Activated CD8-positive, alpha-beta T cell treated with anti-CD3 and anti-CD28 coated beads for 36 hours (primary cell): ENCODE results near the gene CALHM1. TPM values are rescaled to one million over a fixed set of nuclear protein-coding genes. Genes with fewer than 3 reads are reported as not detected.
"Not testable (repeated sequence)": the region's sequence is repeated elsewhere in the genome, so short reads cannot be mapped to it uniquely, and the experiment has no call there.

Experiments used
- ATAC-seq: fragments of 200-7000 bp; cut with Tn5 transposase; one replicate; pipeline ENCODE4 v1.10.0; 2021; ENCODE audit warnings: mild to moderate bottlenecking, moderate library complexity
- CTCF ChIA-PET: fragments of 350-600 bp; sonication (Branson Sonifier 250); formaldehyde crosslinking; loops from one replicate; lab custom pipeline; 2021; ENCODE audit warnings: antibody characterized with exemption; lab: Charles Lee
- POLR2A ChIA-PET: fragments of 350-600 bp; sonication (Branson Sonifier 250); formaldehyde crosslinking; loops from one replicate; lab custom pipeline; 2021; ENCODE audit warnings: antibody characterized with exemption; lab: Charles Lee
- DNase-seq: peaks from one replicate; pipeline ENCODE4 v3.0.0-alpha.2; 2020
- H3K27ac Mint-ChIP-seq: one replicate; pipeline ENCODE4 v1.8.0; 2021; ENCODE audit warnings: mild to moderate bottlenecking, mixed read lengths
- H3K27me3 Mint-ChIP-seq: one replicate; pipeline ENCODE4 v1.8.0; 2021; ENCODE audit warnings: mixed read lengths
- H3K36me3 Mint-ChIP-seq: one replicate; pipeline ENCODE4 v1.8.0; 2021; ENCODE audit warnings: low read depth, mixed read lengths
- H3K4me1 Mint-ChIP-seq: one replicate; pipeline ENCODE4 v1.8.0; 2021; ENCODE audit warnings: low read depth, mixed read lengths
- H3K4me3 Mint-ChIP-seq: one replicate; pipeline ENCODE4 v1.8.0; 2021; ENCODE audit warnings: mild to moderate bottlenecking, moderate library complexity, mixed read lengths
- H3K9me3 Mint-ChIP-seq: one replicate; pipeline ENCODE4 v1.8.0; 2021; ENCODE audit warnings: mixed read lengths
- CTCF ChIP-seq: fragments of 200-600 bp; IDR thresholded peaks from one replicate; pipeline ENCODE4 v1.8.0; 2022; ENCODE audit warnings: antibody characterized with exemption, mild to moderate bottlenecking
- intact Hi-C: fragments of 100-400 bp; cut with micrococcal nuclease; formaldehyde crosslinking; loops from one replicate; pipeline ENCODE4 v1.10.0; 2022
- total RNA-seq, 2 experiments: library from RNA; stranded (reverse); gene quantifications; one replicate each; pipeline ENCODE4 v1.2.3, GENCODE V29; 2021

The CALHM1 gene
- total RNA-seq: not detected

DNA sequence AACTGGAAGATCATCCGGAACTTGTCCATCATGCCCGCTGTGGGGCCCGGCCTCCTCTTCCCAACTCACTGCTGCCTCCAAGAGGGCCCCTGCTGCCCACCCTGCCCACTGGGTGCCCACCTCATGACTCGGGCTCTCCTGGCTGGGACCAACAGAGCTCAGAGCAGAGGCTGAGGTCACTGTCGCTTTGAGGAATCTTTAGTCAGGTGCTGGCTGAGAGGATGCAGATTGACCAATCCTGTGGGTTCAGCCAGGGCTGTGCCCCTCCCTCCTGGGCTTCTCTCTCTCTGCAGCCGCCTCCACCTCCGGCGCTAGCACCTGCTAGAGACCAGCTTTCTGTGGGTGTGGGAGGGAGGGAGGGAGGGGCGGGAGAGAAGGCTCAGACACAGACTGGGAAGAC lies at the start of gene CALHM1:
Gene CALHM1 (minus strand): TSS at position 181 of the 400 bp plus-strand sequence. CDS start 149 bp downstream, at position 32.
- Mint-ChIP-seq H3K9me3 (no peaks in the 10 kb centered on the region), H3K36me3 (no peaks in the 10 kb centered on the region), H3K27ac (peak within 1 kb of the TSS; percentile 34), H3K4me1 (peaks cover 7% of the 10 kb centered on the region), H3K4me3 (no peak within 1 kb of the TSS), H3K27me3 (no peaks in the 10 kb centered on the region)
- intact Hi-C loops: no loop called here
- no peak for TF ChIP-seq CTCF
- POLR2A ChIA-PET: interaction anchor here (1.0 kb wide), 1 partner anchor 36 kb away, joined by 4 read pairs; no protein-coding TSS in a partner anchor
- DNase-seq (peak; percentile 55), ATAC-seq (peak; percentile 87)
- CTCF ChIA-PET: interaction anchor here (1.6 kb wide), 1 partner anchor 11 kb away, joined by 4 read pairs; no protein-coding TSS in a partner anchor

GRCh38 chr10:103507235-103508191 lies 48.8 kb upstream of the CALHM1 start:
- DNase-seq: no peak
- no peaks in the 10 kb centered on the region for H3K36me3 Mint-ChIP-seq
- H3K27ac Mint-ChIP-seq: no peak overlapping the region
- peaks cover 13% of the 10 kb centered on the region for H3K4me1 Mint-ChIP-seq
- intact Hi-C loops: no loop called here
- ChIA-PET CTCF (interaction anchor here (1.1 kb wide), 1 partner anchor 22 kb away, joined by 3 read pairs; no protein-coding TSS in a partner anchor), POLR2A (interaction anchor here (1.0 kb wide), 1 partner anchor 9 kb away, joined by 4 read pairs; no protein-coding TSS in a partner anchor)
- H3K4me3 Mint-ChIP-seq: no peak overlapping the region
- TF ChIP-seq CTCF: no peak
- H3K27me3 Mint-ChIP-seq: peaks cover 27% of the 10 kb centered on the region
- H3K9me3 Mint-ChIP-seq: no peaks in the 10 kb centered on the region
- ATAC-seq: no peak

DNA sequence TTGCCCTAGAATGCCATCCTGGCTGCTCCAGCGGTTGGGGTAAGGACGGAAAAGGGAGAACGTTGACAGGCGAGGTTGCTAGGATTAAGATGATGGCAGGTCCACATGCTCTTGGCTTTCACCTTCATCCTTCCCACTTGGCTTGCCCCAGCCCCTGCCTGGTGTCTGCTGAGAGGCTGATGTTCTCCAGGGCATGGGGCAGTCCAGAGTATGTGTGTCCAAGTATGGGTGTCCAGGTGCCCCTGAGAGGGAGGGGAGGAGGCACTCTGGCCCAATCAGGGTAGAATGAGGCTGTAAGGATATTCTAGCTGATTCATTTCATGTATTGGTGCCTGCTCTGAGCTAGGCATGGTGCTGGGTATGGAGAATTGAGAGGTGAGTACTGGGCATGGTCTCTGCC lies 47.4 kb upstream of the CALHM1 start:
- DNase-seq (no peak), ATAC-seq (no peak)
- Mint-ChIP-seq H3K27me3 (peaks cover 28% of the 10 kb centered on the region), H3K9me3 (no peaks in the 10 kb centered on the region), H3K36me3 (no peaks in the 10 kb centered on the region), H3K4me1 (peaks cover 14% of the 10 kb centered on the region), H3K27ac (no peak overlapping the region), H3K4me3 (no peak overlapping the region)
- ChIA-PET POLR2A (no interaction called here), CTCF (no interaction called here)
- no peak for TF ChIP-seq CTCF
- intact Hi-C loops: no loop called here

GRCh38 chr10:103504181-103504783 lies 45.6 kb upstream of the CALHM1 start:
- DNase-seq (peak; percentile 65), ATAC-seq (peak; percentile 89)
- H3K27me3 Mint-ChIP-seq: peaks cover 32% of the 10 kb centered on the region
- intact Hi-C loops: no loop called here
- ChIA-PET POLR2A (no interaction called here), CTCF (interaction anchor here (0.8 to 6.4 kb wide), 7 partner anchors 10 to 182 kb away, joined by 3 to 29 read pairs (median 3); no protein-coding TSS in a partner anchor)
- no peak for TF ChIP-seq CTCF
- H3K36me3 Mint-ChIP-seq: no peaks in the 10 kb centered on the region
- peaks cover 23% of the 10 kb centered on the region for H3K4me1 Mint-ChIP-seq
- peak overlapping the region; percentile 41 for H3K27ac Mint-ChIP-seq
- no peak overlapping the region for H3K4me3 Mint-ChIP-seq
- H3K9me3 Mint-ChIP-seq: no peaks in the 10 kb centered on the region

GRCh38 chr10:103503777-103504176 lies 45.1 kb upstream of the CALHM1 start:
- H3K36me3 Mint-ChIP-seq, intact Hi-C loops, H3K27ac Mint-ChIP-seq, H3K4me3 Mint-ChIP-seq, DNase-seq, H3K9me3 Mint-ChIP-seq, ATAC-seq: not testable (repeated sequence)
- POLR2A ChIA-PET: interaction anchor here (1.3 kb wide), 2 partner anchors 12 to 13 kb away, joined by 3 to 4 read pairs; no protein-coding TSS in a partner anchor
- CTCF ChIA-PET: interaction anchor here (0.9 to 6.4 kb wide), 5 partner anchors 9 to 89 kb away, joined by 3 to 29 read pairs (median 3); no protein-coding TSS in a partner anchor
- Mint-ChIP-seq H3K4me1 (peaks cover 23% of the 10 kb centered on the region), H3K27me3 (peaks cover 33% of the 10 kb centered on the region)
